ENCODE results near the gene SYTL1. TPM values are rescaled to one million over a fixed set of nuclear protein-coding genes. Genes with fewer than 3 reads are reported as not detected.
A peak's percentile ranks its signal among the peaks of the same experiment; 100 is the strongest.

The SYTL1 gene
- total and polyA plus RNA-seq, 11 donors, result 0.23 to 6.0 (median 0.55) TPM; not detected in 1

GRCh38 chr1:27403065-27403726 is 61.4 kb downstream of the SYTL1 start:
- DNase-seq (peak; percentile 60 to 86 (median 81)), ATAC-seq (peak; percentile 32 to 46 (median 46))
- Histone ChIP-seq H3K27me3 (no peaks in the 10 kb centered on the region), H3K4me1 (peaks cover 27 to 92% (median 76%) of the 10 kb centered on the region in 12 donors), H3K36me3 (peaks cover 0 to 23% (median 17%) of the 10 kb centered on the region in 9 donors), H3K27ac (peak overlapping the region; percentile 76 to 87 (median 85)), H3K4me3 (peak overlapping the region in 3 of 12 donors; percentile 10 to 14 (median 11)), H3K9me3 (no peaks in the 10 kb centered on the region)
- 36 to 72% (median 38%) methylated on average over 22 to 24 of the region's 24 CpGs for WGBS, 4 donors
- TF ChIP-seq CTCF (IDR thresholded peaks at IDR 0.05) (peak in 2 of 12 donors; percentile 17 to 34), POLR2A (IDR thresholded peaks at IDR 0.05) (peak in 1 of 2 donors; percentile 36)
- intact Hi-C loops (cut with DNase I), result loop anchor here in 8 of 10 donors (2.0 to 10.0 kb wide), 7 partner anchors 122 to 262 kb away; partner anchors contain the start of gene AHDC1 (in 5 of the 8)

Other genes with a start within 250 kb of the SYTL1 start
- gene SLC9A1, start 186.9 kb upstream of the SYTL1 start, total RNA-seq, result 10 to 100 TPM; 11.4 to 44.9 (median 25.3) TPM
- gene SLC9A1, start 186.9 kb upstream of the SYTL1 start, polyA plus RNA-seq, result 10 to 100 TPM in 1 of 2 donors, 1 to 10 TPM in 1; 9.4 to 15.1 TPM
- 10 to 100 TPM; 54.7 to 94.5 (median 60.3) TPM for gene WDTC1, start 107.4 kb upstream of the SYTL1 start, total RNA-seq
- 10 to 100 TPM; 30.8 to 53.8 TPM for gene WDTC1, start 107.4 kb upstream of the SYTL1 start, polyA plus RNA-seq
- gene TMEM222, start 19.9 kb upstream of the SYTL1 start, total RNA-seq, result 10 to 100 TPM; 18.1 to 32.5 (median 25.9) TPM
- gene TMEM222, start 19.9 kb upstream of the SYTL1 start, polyA plus RNA-seq, result 10 to 100 TPM; 28.9 to 49.3 TPM
- gene MAP3K6, start 24.9 kb downstream of the SYTL1 start, total RNA-seq, result 10 to 100 TPM; 21.1 to 77.0 (median 36.5) TPM
- 10 to 100 TPM; 48.6 to 64.3 TPM for gene MAP3K6, start 24.9 kb downstream of the SYTL1 start, polyA plus RNA-seq
- 100 to 1,000 TPM in 1 of 9 donors, 10 to 100 TPM in 5, 1 to 10 TPM in 3; 2.4 to 112 (median 31.9) TPM for gene FCN3, start 32.8 kb downstream of the SYTL1 start, total RNA-seq
- gene FCN3, start 32.8 kb downstream of the SYTL1 start, polyA plus RNA-seq, result 100 to 1,000 TPM in 1 of 2 donors, 10 to 100 TPM in 1; 60.8 to 141 TPM
- not detected for gene CD164L2, start 41.3 kb downstream of the SYTL1 start, total RNA-seq
- gene CD164L2, start 41.3 kb downstream of the SYTL1 start, polyA plus RNA-seq, result not detected
- 1 to 10 TPM in 2 of 9 donors, under 1 TPM in 6, not detected in 1; 0.28 to 2.4 (median 0.53) TPM for gene GPR3, start 50.6 kb downstream of the SYTL1 start, total RNA-seq
- 1 to 10 TPM in 1 of 2 donors, under 1 TPM in 1; 0.11 to 3.7 TPM for gene GPR3, start 50.6 kb downstream of the SYTL1 start, polyA plus RNA-seq
- 100 to 1,000 TPM in 1 of 9 donors, 10 to 100 TPM in 8; 27.5 to 103 (median 47.9) TPM for gene WASF2, start 148.1 kb downstream of the SYTL1 start, total RNA-seq
- gene WASF2, start 148.1 kb downstream of the SYTL1 start, polyA plus RNA-seq, result 10 to 100 TPM; 14.2 to 52.0 TPM